Fibroblast of mammary gland (primary cell): ENCODE measurements around the gene IFT52.

Source experiments
- DNase-seq: peaks from one replicate; pipeline ENCODE4 v3.0.0-alpha.2; 2010; ENCODE audit warnings: low read depth
- H3K4me3 ChIP-seq: 2 replicates; pipeline ENCODE4 v1.5.1; 2011; ENCODE audit warnings: low read depth, mild to moderate bottlenecking, low read length, moderate library complexity; ENCODE audit not compliant: control insufficient read depth
- CTCF ChIP-seq: conservative IDR thresholded peaks from 2 replicates; pipeline ENCODE4 v1.5.1; 2011; ENCODE audit warnings: low read depth, low read length, inconsistent platforms; ENCODE audit not compliant: control insufficient read depth, insufficient read depth

IFT52 gene

GRCh38 chr20:43567477-43567876, 23.3 kb upstream of the IFT52 start:
- no peak overlapping the region for H3K4me3 ChIP-seq
- TF ChIP-seq CTCF, result no peak
- no peak for DNase-seq

GRCh38 chr20:43568706-43569105, 22.0 kb upstream of the IFT52 start:
- TF ChIP-seq CTCF, result no peak
- no peak overlapping the region for H3K4me3 ChIP-seq
- DNase-seq, result no peak

GRCh38 chr20:43569282-43569681, 21.5 kb upstream of the IFT52 start:
- no peak for DNase-seq
- H3K4me3 ChIP-seq, result no peak overlapping the region
- TF ChIP-seq CTCF, result no peak

GRCh38 chr20:43570496-43570895, 20.2 kb upstream of the IFT52 start:
- TF ChIP-seq CTCF, result no peak
- DNase-seq, result no peak
- no peak overlapping the region for H3K4me3 ChIP-seq

GRCh38 chr20:43571310-43571709, 19.4 kb upstream of the IFT52 start:
- DNase-seq, result no peak
- no peak for TF ChIP-seq CTCF
- H3K4me3 ChIP-seq, result no peak overlapping the region

- DNase-seq, result no peak
- no peak overlapping the region for H3K4me3 ChIP-seq
Measured at GRCh38 chr20:43571771-43572170, 19.0 kb upstream of the IFT52 start.

More at GRCh38 chr20:43571771-43572170, 19.0 kb upstream of the IFT52 start:
- TF ChIP-seq CTCF, result no peak
